HCT116 (cell line): ENCODE measurements around the gene SLC4A5.

ENCODE experiments used
- CTCF ChIP-seq, 3 experiments: fragments of 200-600 bp in 1 of 3; sonication (generic) in 1 of 3; IDR thresholded peaks in 2 of 3; conservative IDR thresholded peaks in 1 of 3; 2 replicates each; pipeline ENCODE4 v1.5.1; 2012 to 2017; ENCODE audit warnings: low read depth in 2 of 3, low read length in 2 of 3, antibody characterized with exemption in 1 of 3, borderline replicate concordance in 1 of 3, control low read depth in 1 of 3, mild to moderate bottlenecking in 1 of 3, mixed read lengths in 1 of 3, mixed run types in 1 of 3, moderate library complexity in 1 of 3; ENCODE audit not compliant: insufficient read depth in 1 of 3
- JUND ChIP-seq: IDR thresholded peaks from 2 replicates; pipeline ENCODE4 v1.6.1; 2012
- POLR2A ChIP-seq: IDR thresholded peaks from 2 replicates; pipeline ENCODE4 v1.7.0; 2011; ENCODE audit warnings: borderline replicate concordance; ENCODE audit not compliant: insufficient read depth, insufficient read length; ENCODE audit errors: extremely low read depth
- TF ChIP-seq, protein P1 (sequence below): IDR thresholded peaks from 2 replicates; pipeline ENCODE4 v1.6.1; 2011; ENCODE audit warnings: mild to moderate bottlenecking, low read length, moderate library complexity; ENCODE audit not compliant: insufficient replicate concordance; ENCODE audit errors: extremely low read depth
- TF ChIP-seq, protein P2 (sequence below): IDR thresholded peaks from 2 replicates; pipeline ENCODE4 v1.6.1; 2012
- TF ChIP-seq, protein P3 (sequence below): IDR thresholded peaks from 2 replicates; pipeline ENCODE4 v1.6.1; 2012; ENCODE audit warnings: low read depth

DNA sequence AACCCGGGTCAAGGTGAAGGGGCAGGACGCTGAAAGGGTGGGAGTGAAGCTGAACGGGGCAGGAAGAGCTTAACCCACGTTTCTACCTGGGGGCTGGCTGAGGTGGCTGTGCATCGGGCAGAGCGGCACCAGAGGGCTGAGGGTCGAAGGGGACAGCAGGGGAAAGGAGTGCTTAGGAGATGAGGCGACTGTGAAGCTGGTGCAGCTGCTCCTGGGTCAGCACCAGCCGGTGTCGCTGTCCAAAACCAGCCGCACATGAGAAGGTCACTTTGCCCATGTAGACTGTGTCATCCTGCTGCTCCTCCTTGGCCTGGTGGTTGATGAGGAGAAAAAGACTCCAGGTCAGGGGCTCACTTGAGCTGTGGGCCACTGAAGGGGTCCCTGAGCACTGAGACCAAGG, 18.1 kb upstream of the SLC4A5 start:
- TF ChIP-seq, protein P1, sequence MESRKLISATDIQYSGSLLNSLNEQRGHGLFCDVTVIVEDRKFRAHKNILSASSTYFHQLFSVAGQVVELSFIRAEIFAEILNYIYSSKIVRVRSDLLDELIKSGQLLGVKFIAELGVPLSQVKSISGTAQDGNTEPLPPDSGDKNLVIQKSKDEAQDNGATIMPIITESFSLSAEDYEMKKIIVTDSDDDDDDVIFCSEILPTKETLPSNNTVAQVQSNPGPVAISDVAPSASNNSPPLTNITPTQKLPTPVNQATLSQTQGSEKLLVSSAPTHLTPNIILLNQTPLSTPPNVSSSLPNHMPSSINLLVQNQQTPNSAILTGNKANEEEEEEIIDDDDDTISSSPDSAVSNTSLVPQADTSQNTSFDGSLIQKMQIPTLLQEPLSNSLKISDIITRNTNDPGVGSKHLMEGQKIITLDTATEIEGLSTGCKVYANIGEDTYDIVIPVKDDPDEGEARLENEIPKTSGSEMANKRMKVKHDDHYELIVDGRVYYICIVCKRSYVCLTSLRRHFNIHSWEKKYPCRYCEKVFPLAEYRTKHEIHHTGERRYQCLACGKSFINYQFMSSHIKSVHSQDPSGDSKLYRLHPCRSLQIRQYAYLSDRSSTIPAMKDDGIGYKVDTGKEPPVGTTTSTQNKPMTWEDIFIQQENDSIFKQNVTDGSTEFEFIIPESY = no peak
- no peak for TF ChIP-seq CTCF (IDR thresholded peaks at IDR 0.05 in 2 of 3, conservative IDR thresholded peaks at IDR 0.05 in 1 of 3; ENCODE audit: borderline replicate concordance in 1 of 3, insufficient read depth in 1 of 3, low read depth in 2 of 3, low read length in 2 of 3)
- TF ChIP-seq, protein P2, sequence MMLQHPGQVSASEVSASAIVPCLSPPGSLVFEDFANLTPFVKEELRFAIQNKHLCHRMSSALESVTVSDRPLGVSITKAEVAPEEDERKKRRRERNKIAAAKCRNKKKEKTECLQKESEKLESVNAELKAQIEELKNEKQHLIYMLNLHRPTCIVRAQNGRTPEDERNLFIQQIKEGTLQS = no peak
- TF ChIP-seq POLR2A = no peak
- TF ChIP-seq, protein P3, sequence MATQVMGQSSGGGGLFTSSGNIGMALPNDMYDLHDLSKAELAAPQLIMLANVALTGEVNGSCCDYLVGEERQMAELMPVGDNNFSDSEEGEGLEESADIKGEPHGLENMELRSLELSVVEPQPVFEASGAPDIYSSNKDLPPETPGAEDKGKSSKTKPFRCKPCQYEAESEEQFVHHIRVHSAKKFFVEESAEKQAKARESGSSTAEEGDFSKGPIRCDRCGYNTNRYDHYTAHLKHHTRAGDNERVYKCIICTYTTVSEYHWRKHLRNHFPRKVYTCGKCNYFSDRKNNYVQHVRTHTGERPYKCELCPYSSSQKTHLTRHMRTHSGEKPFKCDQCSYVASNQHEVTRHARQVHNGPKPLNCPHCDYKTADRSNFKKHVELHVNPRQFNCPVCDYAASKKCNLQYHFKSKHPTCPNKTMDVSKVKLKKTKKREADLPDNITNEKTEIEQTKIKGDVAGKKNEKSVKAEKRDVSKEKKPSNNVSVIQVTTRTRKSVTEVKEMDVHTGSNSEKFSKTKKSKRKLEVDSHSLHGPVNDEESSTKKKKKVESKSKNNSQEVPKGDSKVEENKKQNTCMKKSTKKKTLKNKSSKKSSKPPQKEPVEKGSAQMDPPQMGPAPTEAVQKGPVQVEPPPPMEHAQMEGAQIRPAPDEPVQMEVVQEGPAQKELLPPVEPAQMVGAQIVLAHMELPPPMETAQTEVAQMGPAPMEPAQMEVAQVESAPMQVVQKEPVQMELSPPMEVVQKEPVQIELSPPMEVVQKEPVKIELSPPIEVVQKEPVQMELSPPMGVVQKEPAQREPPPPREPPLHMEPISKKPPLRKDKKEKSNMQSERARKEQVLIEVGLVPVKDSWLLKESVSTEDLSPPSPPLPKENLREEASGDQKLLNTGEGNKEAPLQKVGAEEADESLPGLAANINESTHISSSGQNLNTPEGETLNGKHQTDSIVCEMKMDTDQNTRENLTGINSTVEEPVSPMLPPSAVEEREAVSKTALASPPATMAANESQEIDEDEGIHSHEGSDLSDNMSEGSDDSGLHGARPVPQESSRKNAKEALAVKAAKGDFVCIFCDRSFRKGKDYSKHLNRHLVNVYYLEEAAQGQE = no peak
- TF ChIP-seq JUND = no peak
